MV-4-11 (cell line): Measurements from ENCODE around the gene EXOC6B.

Experiments used
- DNase-seq: peaks from one replicate; lab custom pipeline; 2025; lab: John Stamatoyannopoulos, UW

The EXOC6B gene

DNA sequence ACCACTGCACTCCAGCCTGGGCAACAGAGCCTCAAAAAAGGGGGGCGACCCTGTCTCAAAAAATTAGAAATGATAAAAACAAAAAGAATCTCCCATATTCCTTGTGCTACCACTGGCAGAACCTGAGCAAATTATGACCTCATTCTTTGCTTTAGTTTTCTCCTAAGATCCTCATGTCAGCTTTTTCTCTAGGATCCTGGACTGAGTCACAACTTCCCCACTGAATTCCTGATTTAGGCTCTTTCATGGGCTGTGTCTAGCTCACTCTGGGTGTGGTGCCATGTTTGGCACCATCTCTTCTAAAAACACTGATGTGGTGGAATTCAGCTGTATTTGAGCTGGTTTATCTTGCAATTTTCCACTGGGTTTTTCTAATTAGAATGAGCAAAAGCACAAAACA lies 37.1 kb downstream of the EXOC6B start:
- DNase-seq: no peak

GRCh38 chr2:72785517-72785916 lies 40.3 kb downstream of the EXOC6B start:
- DNase-seq: no peak

- no peak for DNase-seq
These were observed 43.3 kb downstream of the EXOC6B start for GRCh38 chr2:72782520-72782919.

DNA sequence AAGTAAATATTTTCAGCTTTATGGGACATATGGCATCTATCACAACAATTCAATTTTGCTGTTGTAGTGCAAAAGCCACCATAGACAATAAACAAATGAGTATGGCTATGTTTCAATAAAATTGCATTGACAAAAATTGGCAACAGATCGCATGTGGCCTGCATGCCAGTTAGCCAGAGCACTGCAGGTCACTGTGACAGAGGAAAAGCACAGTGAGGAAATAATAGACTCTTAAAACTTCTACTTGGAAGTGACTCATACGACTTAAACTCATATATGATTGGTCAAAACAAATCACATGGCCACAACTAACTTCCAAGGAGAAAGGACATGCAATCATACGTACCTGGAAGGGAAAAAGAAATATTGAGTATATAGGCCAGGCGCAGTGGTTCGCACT lies 44.4 kb downstream of the EXOC6B start:
- peak; percentile 6 for DNase-seq

DNA sequence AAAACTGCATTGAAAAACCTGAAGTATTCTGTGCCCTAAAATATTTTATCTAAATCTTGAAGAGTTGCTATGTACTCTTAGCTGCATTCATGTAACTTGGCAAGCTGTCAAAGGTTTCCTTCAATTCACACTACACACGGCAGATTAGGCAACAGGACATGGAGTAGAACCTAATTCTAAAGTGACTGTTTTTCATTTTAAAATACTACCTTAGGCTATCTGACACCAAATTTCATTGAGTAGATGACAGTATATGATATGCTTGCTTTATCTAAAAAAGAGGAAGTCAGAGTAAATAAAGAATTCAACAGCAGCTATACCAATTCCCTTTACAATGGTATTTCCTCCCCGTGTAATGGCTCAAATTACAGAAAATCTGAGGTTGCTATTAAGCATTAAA lies 45.4 kb downstream of the EXOC6B start:
- DNase-seq: no peak

GRCh38 chr2:72779495-72779894 lies 46.3 kb downstream of the EXOC6B start:
- DNase-seq: no peak

DNA sequence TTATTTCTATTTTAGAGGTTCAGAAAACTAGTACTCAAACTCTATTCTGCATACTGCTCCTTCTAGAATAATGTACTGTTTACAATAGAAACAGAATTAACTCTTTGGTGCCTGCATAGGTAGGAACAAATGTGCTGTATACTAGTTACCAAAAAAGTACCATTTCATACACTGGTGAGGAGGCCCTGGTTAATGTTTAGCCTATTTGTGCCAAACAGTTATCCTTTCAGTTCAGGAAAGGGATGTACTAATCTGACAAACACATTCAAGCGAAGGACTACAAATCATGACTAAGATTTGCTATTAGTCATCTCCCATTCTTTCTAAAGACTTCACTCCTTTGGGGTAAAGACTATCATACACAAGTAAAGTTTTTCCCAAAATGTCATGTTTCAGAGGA lies 47.4 kb downstream of the EXOC6B start:
- DNase-seq: no peak

- DNase-seq: peak; percentile 59
These were observed 54.9 kb downstream of the EXOC6B start for GRCh38 chr2:72770879-72771461.

DNA sequence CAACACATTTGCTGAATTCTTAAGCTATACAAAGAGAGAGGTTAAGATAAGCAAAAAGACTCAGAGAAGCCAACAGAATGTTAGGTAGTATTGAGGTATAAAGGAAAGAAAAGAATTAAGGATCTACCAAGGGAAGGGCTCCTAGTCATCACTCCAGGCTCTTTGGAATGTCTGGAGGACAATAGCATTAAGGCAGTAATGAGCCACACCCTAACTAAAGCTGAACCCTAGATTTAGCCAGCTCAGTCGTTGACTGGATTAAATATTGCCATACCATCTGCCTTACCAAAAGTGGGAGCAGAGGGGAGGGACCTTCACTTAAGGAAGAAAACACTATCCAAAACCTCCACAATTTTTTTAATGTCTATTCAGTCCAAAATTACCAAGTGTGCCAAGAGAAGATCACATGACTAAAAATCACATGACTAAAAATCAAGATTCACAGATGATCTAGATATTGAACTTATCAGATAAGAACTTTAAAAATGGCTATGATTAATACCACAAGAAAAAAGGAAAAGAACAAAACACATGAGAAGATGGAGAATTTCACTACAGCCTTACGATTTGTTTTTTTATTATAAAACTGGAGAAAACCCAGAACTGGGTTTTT lies 59.7 kb downstream of the EXOC6B start:
- DNase-seq: no peak

GRCh38 chr2:72762276-72762675 lies 63.6 kb downstream of the EXOC6B start:
- DNase-seq: no peak

GRCh38 chr2:72759755-72760154 lies 66.1 kb downstream of the EXOC6B start:
- DNase-seq: no peak

DNA sequence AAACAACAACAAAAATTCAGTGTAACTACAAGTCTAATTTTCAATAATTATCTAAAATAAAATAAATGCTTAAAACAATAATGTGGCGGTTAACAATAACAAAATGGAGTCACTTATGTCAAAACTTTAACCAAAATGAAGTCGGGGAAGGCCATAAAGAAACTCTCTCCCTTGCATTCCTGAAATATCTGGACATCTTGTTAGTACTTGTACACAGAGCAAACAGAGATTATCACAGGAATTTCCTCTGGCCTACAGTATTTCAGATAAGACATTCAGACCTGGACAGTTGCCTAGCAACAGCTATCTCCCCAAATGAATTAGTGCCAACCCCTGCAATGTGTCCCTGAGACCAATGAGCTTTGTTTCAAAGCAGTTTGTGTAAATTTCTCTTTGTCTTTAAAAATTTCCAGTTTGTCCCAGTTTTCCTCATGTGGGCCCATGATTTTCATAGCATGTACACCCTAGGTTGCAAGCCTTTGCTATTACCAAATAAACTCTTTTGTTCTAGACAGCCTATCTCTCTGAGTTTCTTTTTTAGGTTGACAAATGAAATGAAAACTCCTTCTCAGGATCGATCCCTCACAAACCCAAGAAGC lies 68.6 kb downstream of the EXOC6B start:
- no peak for DNase-seq

DNA sequence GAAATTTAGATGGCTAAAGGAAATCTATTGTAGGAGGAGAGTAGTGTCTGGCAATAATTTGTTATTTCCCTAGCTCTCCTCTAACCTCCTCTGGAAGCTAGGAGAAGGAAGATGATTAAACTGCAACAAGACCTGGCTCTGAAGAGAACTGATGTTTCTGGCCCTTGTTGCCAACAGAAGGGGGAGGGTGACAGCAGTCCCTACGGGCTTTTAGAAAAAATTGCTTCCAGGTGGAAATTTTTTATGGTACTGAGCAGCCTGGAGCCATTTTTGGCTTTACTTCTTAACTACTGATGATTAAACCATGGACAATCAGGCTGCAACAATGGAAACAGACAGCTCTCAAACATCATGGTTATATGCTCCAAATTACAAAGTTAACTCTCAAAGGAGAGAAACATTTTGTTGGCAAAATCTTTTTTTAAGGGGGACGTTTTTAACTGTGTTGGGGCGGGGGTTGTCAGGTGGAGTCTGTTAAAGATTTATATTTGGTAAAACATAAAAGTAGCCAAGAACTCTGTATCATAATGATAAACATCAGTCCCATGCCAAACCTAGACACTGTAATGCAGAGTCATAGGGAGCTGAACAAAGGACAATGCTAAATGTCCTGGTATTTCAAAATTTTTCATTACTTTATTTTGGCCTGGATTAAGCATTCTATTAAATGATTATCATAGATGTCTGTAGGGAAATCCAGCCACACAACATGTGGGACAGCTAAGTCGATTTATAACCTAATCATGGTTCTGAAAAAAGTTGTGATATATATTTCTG lies 70.0 kb downstream of the EXOC6B start:
- DNase-seq: no peak

DNA sequence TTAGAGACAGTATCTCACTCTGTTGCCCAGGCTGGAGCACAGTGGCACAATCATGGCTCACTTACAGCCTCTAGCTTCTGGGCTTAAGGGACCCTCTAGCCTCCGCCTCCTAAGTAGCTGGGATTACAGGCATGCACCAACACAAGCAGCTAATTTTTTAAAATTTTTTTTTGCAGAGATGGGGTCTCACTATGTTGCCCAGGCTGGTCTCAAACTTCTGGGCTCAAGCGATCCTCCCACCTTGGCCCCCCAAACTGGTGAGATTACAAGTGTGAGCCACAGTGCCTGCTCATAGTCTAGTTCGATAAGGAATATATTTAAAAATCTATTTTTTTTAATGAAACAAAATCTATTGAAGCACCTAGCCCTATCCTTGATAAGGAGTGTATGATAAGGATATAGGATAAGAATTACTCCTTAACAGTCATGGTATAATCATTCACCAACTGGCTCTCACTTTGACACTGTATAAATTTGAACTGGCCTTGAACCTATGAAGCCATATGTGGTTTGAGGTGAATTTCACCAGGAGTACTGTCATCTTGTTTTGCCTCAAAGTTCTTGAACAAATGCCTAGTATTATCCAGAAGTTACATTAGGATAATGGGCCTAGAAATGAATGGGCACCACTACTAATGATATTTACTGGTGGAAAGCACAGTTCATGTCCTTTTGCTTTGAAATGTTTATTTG lies 71.1 kb downstream of the EXOC6B start:
- no peak for DNase-seq

- DNase-seq: no peak
These were observed 74.7 kb downstream of the EXOC6B start for GRCh38 chr2:72750977-72751639.

- DNase-seq: no peak
These were observed 75.4 kb downstream of the EXOC6B start for GRCh38 chr2:72750466-72750865.

GRCh38 chr2:72747344-72747743 lies 78.5 kb downstream of the EXOC6B start:
- no peak for DNase-seq

- DNase-seq: peak; percentile 5
These were observed 80.0 kb downstream of the EXOC6B start for GRCh38 chr2:72745679-72746368.

GRCh38 chr2:72744049-72744448 lies 81.8 kb downstream of the EXOC6B start:
- no peak for DNase-seq

GRCh38 chr2:72743481-72743880 lies 82.4 kb downstream of the EXOC6B start:
- DNase-seq: no peak

DNA sequence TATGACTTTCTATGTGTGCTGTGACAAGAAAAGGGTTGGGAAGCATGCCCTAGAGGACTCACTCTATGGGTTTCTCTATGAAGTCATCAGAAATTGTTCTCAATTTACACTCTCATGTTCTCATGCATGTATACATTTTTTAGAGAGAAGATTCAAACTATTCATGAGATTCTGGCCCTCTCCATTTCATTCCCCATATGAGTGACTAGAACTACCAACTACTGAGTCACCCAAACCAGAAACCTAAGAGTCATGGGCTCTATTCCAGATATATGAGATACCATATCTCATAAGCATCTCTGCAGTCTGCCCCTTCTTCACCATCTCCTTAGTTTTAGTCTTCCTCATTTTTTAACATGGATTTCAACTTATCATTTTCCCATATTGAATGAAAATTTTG lies 87.7 kb downstream of the EXOC6B start:
- DNase-seq: no peak
